Tibial artery (tissue), 4 donors: Measurements from ENCODE around the gene PLAGL1.

Experiments used
- DNase-seq, 2 donors: peaks; one replicate each; pipeline ENCODE4 v3.0.0-alpha.2; 2019
- H3K27ac ChIP-seq, 2 donors: fragments of 200-600 bp; sonication (generic) in 1 of 2; 1 replicate in 1 of 2; 2 replicates in 1 of 2; pipeline ENCODE4 v1.5.1; 2018 to 2019; ENCODE audit warnings: mild to moderate bottlenecking in 1 of 2
- H3K27me3 ChIP-seq, 2 donors: fragments of 200-600 bp; sonication (generic) in 1 of 2; one replicate each; pipeline versions ENCODE4 v1.5.1 to v1.6.0; 2016 to 2019
- H3K36me3 ChIP-seq, 3 donors: fragments of 200-600 bp; sonication (generic) in 2 of 3; one replicate each; pipeline ENCODE4 v1.5.1; 2016 to 2019; ENCODE audit warnings: mild to moderate bottlenecking in 2 of 3
- H3K4me1 ChIP-seq, 4 donors: fragments of 200-600 bp; sonication (generic) in 2 of 4; 1 replicate in 3 of 4; 2 replicates in 1 of 4; pipeline ENCODE4 v1.5.1; 2016 to 2019
- H3K4me3 ChIP-seq, 2 donors: fragments of 200-600 bp; sonication (generic) in 1 of 2; 1 replicate in 1 of 2; 2 replicates in 1 of 2; pipeline ENCODE4 v1.5.1; 2018 to 2019; ENCODE audit warnings: mild to moderate bottlenecking in 2 of 2
- H3K9me3 ChIP-seq, 3 donors: fragments of 200-600 bp; sonication (generic) in 1 of 3; one replicate each; pipeline ENCODE4 v1.5.1; 2016 to 2019
- CTCF ChIP-seq, 2 experiments: fragments of 200-600 bp in 1 of 2; fragments of 450-650 bp in 1 of 2; IDR thresholded peaks; one replicate each; pipeline ENCODE4 v1.5.1; 2017 to 2019; ENCODE audit warnings: antibody characterized with exemption in 2 of 2, mild to moderate bottlenecking in 1 of 2, moderate library complexity in 1 of 2
- intact Hi-C: fragments of 100-400 bp; cut with DNase I; formaldehyde crosslinking; loops from one replicate; pipeline ENCODE4 v1.15.0; 2023; ENCODE audit warnings: low total_unique reads

Gene PLAGL1

GRCh38 chr6:144008120-144008811 is at the start of gene PLAGL1:
TSS of gene PLAGL1 (minus strand) at chr6:144008259. CDS start at chr6:143948136, 60,123 bp downstream.
- Histone ChIP-seq H3K36me3 (no peaks in the 10 kb centered on the region), H3K27me3 (no peaks in the 10 kb centered on the region), H3K9me3 (no peaks in the 10 kb centered on the region), H3K4me1 (peaks cover 0 to 5% (median 0%) of the 10 kb centered on the region in 4 donors), H3K4me3 (peak within 1 kb of the TSS; percentile 61 to 62), H3K27ac (peak within 1 kb of the TSS; percentile 74 to 75)
- peak; percentile 78 to 89 for DNase-seq
- TF ChIP-seq CTCF (IDR thresholded peaks at IDR 0.05) = no peak
- intact Hi-C loops = no loop called here

DNA sequence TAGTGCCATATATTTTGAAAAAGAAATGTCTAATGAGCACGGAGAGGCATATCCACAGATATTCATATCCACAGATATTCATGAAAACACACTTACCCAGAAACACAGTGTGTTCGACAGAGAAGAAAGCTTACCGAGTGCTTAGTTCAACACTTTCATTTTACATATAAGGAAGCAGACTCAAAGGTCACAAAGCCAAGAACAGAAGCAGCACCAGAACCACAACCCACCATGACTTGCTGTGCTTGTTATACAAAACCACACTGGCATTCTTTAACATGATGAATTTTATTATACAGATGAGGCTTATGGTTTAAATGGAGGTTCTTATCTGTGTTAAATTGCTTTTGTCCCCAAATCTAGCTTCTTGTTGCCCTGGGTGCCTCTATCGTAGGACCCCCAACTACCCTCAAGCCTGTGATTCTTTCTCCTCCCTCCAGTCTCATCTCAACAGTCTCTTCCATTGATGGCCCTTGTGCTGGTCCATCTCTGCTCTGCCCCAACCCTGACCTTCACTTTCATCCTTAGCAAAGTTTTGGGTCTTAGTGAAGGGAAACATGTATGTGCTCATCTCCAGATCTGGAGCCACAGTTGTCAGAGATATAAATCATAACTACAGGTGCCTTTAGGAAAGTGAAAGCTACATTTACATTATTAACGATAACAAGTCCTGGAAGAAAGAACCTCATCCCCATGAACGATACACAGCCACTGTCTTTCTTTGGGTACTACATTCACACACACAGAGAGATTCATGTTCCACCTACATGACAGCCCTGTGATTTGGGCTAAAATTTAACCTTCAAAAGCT is 47.3 kb upstream of the PLAGL1 start:
- no peak for DNase-seq
- H3K27me3 ChIP-seq = no peaks in the 10 kb centered on the region
- no peak overlapping the region for H3K27ac ChIP-seq
- no peaks in the 10 kb centered on the region for H3K36me3 ChIP-seq
- intact Hi-C loops = no loop called here
- no peak overlapping the region for H3K4me3 ChIP-seq
- no peaks in the 10 kb centered on the region for H3K9me3 ChIP-seq
- TF ChIP-seq CTCF (IDR thresholded peaks at IDR 0.05) = no peak
- H3K4me1 ChIP-seq = no peaks in the 10 kb centered on the region

DNA sequence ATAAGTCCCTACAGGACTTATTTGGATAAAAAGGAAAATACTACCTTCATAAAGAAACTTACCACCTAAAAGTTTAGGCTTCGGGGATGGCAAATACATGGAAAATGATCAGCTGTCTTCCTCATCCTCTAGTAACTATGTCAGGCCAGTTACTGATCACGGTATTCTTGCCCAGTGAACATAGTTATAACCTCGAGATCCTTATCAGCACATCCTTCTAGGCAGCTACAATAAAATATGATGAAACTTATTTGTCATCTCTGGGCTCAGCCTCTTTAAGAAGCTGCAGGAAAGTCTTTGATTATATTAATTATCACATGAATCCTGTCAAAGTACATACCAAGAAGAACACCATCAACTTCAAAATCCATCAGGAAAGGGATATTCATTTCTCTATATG is 45.5 kb upstream of the PLAGL1 start:
- no peaks in the 10 kb centered on the region for H3K36me3 ChIP-seq
- intact Hi-C loops = no loop called here
- H3K4me3 ChIP-seq = no peak overlapping the region
- no peaks in the 10 kb centered on the region for H3K9me3 ChIP-seq
- no peaks in the 10 kb centered on the region for H3K27me3 ChIP-seq
- H3K27ac ChIP-seq = no peak overlapping the region
- no peak for TF ChIP-seq CTCF (IDR thresholded peaks at IDR 0.05)
- H3K4me1 ChIP-seq = no peaks in the 10 kb centered on the region
- no peak for DNase-seq

- TF ChIP-seq CTCF (IDR thresholded peaks at IDR 0.05) = no peak
- Histone ChIP-seq H3K9me3 (no peaks in the 10 kb centered on the region), H3K4me1 (no peaks in the 10 kb centered on the region), H3K36me3 (no peaks in the 10 kb centered on the region), H3K27ac (no peak overlapping the region), H3K27me3 (no peaks in the 10 kb centered on the region), H3K4me3 (no peak overlapping the region)
- DNase-seq = no peak
- intact Hi-C loops = no loop called here
Observed at GRCh38 chr6:144052488-144052887, 44.4 kb upstream of the PLAGL1 start.

DNA sequence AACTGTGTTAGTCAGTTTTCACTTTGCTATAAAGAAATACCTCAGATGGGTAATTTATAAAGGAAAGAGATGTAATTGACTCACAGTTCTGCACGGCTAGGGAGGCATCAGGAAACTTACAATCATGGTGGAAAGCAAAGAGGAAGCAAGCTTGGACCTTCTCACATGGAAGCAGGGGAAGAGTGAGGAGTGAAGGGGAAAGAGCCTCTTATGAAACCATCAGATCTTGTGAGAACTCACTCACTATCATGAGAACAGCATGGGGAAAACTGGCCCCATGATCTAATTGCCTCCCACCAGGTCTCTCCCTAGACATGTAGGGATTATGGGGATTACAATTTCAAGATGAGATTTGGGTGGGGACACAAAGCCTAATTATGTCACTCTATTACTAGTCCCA is 41.3 kb upstream of the PLAGL1 start:
- Histone ChIP-seq H3K4me1 (no peaks in the 10 kb centered on the region), H3K27me3 (no peaks in the 10 kb centered on the region), H3K4me3 (no peak overlapping the region), H3K27ac (no peak overlapping the region), H3K9me3 (no peaks in the 10 kb centered on the region), H3K36me3 (no peaks in the 10 kb centered on the region)
- intact Hi-C loops = no loop called here
- no peak for TF ChIP-seq CTCF (IDR thresholded peaks at IDR 0.05)
- DNase-seq = no peak
